ENCODE measurements around the gene FLNB.

DNA sequence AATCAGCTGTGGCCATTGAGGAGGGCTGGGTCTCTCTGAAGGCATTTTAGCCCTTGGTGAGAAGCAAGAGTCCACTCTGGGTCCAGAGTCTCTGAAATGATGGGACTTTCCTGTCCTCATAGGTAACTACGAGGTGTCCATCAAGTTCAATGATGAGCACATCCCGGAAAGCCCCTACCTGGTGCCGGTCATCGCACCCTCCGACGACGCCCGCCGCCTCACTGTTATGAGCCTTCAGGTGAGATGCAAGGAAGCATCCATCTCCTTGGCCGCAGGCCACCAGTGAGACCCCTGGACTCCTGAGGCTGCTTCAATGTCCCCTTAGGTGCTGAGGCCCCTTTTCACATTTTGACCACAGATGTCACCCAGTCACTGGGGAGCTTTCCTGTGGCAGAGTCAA, 147.6 kb downstream of the FLNB start:
- TF ChIP-seq MXI1 (IDR thresholded peaks at IDR 0.05; ENCODE audit: low read depth, low read length) (no peak), RUNX1 (IDR thresholded peaks at IDR 0.05; ENCODE audit: low read depth) (no peak), KLF6 (CRISPR knock-in tag; IDR thresholded peaks at IDR 0.05; ENCODE audit: borderline replicate concordance) (no peak), ZNF175 (CRISPR knock-in tag; IDR thresholded peaks at IDR 0.05; ENCODE audit: low read depth) (no peak), LEF1 (IDR thresholded peaks at IDR 0.05) (no peak), SIX5 (IDR thresholded peaks at IDR 0.05; ENCODE audit: borderline replicate concordance in 1 of 2, insufficient read depth in 1 of 2, low read depth in 1 of 2, low read length in 2 of 2) (no peak)
- TF ChIP-seq, protein P1, sequence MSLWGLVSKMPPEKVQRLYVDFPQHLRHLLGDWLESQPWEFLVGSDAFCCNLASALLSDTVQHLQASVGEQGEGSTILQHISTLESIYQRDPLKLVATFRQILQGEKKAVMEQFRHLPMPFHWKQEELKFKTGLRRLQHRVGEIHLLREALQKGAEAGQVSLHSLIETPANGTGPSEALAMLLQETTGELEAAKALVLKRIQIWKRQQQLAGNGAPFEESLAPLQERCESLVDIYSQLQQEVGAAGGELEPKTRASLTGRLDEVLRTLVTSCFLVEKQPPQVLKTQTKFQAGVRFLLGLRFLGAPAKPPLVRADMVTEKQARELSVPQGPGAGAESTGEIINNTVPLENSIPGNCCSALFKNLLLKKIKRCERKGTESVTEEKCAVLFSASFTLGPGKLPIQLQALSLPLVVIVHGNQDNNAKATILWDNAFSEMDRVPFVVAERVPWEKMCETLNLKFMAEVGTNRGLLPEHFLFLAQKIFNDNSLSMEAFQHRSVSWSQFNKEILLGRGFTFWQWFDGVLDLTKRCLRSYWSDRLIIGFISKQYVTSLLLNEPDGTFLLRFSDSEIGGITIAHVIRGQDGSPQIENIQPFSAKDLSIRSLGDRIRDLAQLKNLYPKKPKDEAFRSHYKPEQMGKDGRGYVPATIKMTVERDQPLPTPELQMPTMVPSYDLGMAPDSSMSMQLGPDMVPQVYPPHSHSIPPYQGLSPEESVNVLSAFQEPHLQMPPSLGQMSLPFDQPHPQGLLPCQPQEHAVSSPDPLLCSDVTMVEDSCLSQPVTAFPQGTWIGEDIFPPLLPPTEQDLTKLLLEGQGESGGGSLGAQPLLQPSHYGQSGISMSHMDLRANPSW (CRISPR knock-in tag; IDR thresholded peaks at IDR 0.05) = no peak
- TF ChIP-seq, protein P2, sequence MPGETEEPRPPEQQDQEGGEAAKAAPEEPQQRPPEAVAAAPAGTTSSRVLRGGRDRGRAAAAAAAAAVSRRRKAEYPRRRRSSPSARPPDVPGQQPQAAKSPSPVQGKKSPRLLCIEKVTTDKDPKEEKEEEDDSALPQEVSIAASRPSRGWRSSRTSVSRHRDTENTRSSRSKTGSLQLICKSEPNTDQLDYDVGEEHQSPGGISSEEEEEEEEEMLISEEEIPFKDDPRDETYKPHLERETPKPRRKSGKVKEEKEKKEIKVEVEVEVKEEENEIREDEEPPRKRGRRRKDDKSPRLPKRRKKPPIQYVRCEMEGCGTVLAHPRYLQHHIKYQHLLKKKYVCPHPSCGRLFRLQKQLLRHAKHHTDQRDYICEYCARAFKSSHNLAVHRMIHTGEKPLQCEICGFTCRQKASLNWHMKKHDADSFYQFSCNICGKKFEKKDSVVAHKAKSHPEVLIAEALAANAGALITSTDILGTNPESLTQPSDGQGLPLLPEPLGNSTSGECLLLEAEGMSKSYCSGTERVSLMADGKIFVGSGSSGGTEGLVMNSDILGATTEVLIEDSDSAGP (CRISPR knock-in tag; IDR thresholded peaks at IDR 0.05) = no peak
- TF ChIP-seq, protein P3, sequence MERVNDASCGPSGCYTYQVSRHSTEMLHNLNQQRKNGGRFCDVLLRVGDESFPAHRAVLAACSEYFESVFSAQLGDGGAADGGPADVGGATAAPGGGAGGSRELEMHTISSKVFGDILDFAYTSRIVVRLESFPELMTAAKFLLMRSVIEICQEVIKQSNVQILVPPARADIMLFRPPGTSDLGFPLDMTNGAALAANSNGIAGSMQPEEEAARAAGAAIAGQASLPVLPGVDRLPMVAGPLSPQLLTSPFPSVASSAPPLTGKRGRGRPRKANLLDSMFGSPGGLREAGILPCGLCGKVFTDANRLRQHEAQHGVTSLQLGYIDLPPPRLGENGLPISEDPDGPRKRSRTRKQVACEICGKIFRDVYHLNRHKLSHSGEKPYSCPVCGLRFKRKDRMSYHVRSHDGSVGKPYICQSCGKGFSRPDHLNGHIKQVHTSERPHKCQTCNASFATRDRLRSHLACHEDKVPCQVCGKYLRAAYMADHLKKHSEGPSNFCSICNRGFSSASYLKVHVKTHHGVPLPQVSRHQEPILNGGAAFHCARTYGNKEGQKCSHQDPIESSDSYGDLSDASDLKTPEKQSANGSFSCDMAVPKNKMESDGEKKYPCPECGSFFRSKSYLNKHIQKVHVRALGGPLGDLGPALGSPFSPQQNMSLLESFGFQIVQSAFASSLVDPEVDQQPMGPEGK (CRISPR knock-in tag; IDR thresholded peaks at IDR 0.05; ENCODE audit: borderline replicate concordance) = no peak
- TF ChIP-seq, protein P4, sequence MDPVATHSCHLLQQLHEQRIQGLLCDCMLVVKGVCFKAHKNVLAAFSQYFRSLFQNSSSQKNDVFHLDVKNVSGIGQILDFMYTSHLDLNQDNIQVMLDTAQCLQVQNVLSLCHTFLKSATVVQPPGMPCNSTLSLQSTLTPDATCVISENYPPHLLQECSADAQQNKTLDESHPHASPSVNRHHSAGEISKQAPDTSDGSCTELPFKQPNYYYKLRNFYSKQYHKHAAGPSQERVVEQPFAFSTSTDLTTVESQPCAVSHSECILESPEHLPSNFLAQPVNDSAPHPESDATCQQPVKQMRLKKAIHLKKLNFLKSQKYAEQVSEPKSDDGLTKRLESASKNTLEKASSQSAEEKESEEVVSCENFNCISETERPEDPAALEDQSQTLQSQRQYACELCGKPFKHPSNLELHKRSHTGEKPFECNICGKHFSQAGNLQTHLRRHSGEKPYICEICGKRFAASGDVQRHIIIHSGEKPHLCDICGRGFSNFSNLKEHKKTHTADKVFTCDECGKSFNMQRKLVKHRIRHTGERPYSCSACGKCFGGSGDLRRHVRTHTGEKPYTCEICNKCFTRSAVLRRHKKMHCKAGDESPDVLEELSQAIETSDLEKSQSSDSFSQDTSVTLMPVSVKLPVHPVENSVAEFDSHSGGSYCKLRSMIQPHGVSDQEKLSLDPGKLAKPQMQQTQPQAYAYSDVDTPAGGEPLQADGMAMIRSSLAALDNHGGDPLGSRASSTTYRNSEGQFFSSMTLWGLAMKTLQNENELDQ (CRISPR knock-in tag; IDR thresholded peaks at IDR 0.05; ENCODE audit: borderline replicate concordance) = no peak

All from K562 (cell line).